Measurements from ENCODE around the gene SYT8.
"Not testable (repeated sequence)": the region's sequence is repeated elsewhere in the genome, so short reads cannot be mapped to it uniquely, and the experiment has no call there.

Gene SYT8

GRCh38 chr11:1875851-1876301, 41.1 kb downstream of the SYT8 start:
- DNase-seq, result not testable (repeated sequence)

DNA sequence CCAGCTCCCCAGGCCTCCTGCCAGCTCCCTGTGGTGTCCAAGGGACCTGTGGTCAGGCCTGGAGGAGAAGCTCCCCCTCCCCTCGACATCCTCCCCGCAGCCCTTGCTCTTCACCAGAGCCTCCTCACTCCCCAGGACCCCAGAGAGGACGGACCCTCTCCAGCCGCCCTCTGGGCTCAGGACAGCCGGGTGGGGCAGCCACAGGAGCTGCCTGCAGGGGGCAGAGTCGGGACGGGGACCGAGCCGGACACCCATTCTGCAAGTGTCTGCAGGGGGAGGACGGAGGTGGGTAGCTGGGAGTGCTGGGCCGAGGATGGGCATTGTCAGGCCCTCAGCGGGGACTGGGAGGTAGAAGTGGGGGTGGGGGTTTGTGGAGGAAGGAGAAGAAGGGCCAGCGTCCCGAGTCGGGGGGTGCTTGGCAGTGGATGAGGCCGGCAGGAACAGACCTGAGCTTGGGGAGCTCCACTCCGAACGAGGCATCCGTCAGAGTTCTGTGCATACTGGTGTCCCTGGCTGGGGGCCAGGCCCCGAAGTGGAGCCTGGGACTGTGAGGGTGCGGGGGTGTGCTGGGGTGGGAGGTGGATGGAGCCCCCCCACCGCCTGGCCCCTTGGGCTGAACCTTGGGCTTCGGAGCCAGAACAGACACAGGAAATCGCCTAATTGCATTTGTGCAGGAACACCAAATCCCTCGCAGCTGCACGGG, 41.7 kb downstream of the SYT8 start:
- DNase-seq, result peak; percentile 82

GRCh38 chr11:1877211-1878136, 42.7 kb downstream of the SYT8 start:
- DNase-seq, result peak; percentile 37

DNA sequence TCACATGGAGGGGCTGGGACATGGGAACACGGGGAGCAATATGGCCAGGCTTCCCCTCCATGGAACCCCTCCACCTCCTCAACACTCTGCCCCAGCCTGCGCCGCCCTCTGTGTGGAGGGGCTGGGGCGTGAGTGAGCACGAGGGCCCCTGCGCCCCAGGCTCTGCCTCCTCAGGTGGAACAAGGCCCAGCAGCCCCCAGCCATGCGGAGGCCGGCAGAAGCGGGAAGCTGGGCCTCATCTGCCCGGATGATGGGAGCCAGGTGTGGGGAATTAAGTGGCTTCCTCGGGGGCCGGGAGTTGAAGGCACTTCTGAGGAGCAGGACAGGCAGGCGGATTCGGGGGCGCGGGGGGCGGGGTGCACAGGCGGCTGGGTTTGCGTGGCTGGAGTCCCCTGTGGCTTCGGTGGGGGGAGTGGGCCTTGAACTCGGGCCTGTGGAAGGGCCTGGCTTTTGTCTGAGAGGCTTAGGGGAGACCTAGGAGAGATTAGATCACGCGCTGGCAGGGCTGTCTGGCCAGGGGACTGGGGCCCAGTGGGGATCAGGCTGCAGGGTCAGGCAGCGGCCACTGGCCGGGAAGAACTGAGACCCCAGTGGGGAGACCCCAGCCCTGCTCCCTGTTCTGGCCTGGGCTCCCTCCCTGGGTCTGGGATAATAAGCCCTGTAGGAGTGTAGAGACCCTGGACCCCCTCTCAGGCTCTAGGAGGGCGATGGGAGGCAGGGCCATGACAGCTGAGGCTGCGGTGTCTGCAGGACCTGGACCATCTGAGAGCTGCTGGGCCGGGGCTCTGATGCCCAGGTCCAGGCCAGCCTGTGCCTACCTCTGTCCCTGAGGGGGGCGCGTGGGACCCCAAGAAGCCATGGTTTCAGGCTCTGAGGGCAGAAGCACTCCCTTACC, 43.6 kb downstream of the SYT8 start:
- DNase-seq, result no peak

DNA sequence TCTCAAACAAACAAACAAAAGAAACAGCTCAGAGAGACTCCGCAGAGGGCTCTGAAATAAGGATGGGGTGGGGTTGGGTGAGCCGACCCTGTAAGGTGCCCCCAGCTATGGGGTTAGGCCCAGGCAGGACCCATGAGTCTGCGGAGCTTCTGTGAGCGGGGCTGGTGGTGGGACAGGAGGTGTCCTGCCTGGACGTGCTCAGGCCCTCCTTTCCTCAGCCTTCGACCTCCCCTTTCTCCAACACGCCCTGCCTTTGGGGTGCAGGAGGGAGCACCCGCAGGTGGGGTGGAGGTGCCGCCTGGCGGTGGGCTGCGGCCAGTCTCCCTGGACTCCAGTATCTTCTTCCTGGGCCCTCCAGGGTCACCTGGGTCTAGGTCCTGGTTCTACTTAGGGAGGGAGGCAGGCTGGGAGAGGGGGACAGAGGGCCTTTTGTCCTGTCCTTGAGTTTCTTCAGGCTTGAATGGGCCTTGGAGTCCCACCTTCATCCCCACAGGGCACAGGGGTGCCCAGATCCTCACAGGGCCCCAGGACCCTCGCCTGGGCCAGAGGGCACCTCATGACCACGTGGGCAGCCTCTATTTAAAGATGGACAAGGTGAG, 44.7 kb downstream of the SYT8 start:
- no peak for DNase-seq

DNA sequence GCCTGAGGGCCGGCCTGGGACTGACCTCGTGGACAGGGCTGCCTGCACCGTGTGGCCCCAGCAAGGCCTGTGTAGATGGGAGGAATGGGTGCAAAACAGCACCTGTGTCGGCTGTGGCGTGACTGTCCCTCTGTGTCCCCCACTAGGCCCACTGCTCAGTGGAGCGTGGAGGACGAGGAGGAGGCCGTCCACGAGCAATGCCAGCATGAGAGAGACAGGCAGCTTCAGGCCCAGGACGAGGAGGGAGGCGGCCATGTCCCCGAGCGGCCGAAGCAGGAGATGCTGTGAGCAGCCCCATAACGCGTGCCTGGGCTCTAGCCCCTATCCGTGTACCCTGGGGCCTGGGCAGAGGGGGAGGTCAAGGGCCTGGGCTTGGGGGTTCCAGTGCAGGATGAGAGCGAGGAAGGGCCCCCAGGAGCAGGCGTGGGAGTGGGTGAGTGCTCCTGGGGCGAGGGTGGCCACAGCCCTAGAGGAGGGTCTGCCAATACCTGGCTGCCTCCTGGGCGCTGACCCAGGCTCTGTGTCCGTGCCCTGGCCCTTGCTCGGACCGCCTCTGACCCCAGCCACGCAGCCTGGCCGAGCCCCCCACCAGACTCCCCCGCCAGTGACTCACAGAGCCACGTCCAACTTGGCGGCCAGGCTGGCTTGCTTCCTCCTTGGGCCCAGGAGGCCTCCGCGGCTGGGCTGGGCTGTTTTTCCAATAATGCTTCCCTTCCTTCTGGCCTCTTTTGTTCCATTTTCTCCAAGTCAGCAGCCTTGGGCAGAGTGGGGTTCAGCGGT, 45.3 kb downstream of the SYT8 start:
- no peak for DNase-seq

DNA sequence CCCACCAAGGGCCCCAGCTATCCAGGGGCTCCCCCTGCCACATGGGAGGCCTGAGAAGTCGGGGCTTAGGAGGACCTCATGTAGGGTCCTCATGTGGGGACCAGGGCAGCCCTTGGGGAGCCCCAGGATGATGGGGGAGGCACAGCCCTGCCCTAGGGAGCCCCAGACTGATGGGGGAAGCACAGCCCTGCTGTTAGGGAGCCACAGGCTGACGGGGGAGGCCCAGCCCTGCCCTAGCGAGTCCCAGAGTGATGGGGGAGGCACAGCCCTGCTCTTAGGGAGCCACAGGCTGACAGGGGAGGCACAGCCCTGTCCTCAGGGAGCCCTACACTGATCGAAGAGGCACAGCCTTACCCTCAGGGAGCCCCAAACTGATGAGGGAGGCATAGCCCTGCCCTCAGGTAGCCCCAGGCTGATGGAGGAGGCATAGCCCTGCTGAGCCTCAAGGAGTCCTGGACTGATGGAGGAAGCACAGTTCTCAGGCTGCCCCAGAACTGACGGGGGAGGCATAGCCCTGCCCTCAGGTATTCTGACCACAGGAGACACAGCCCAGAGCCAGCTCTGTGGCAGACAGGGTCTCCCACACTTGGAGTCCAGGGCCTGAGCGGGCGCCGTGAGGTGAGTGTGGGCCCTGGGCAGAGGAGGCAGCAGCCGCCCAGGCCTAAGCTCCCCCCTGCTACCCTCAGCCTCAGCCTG, 46.1 kb downstream of the SYT8 start:
- no peak for DNase-seq

- no peak for DNase-seq
Measured at GRCh38 chr11:1881442-1882264, 46.9 kb downstream of the SYT8 start.

- DNase-seq, result peak; percentile 41
Measured at GRCh38 chr11:1882265-1883238, 47.8 kb downstream of the SYT8 start.

GRCh38 chr11:1883346-1884302, 48.8 kb downstream of the SYT8 start:
- DNase-seq, result no peak

- DNase-seq, result no peak
Measured at GRCh38 chr11:1884303-1884700, 49.5 kb downstream of the SYT8 start.

DNA sequence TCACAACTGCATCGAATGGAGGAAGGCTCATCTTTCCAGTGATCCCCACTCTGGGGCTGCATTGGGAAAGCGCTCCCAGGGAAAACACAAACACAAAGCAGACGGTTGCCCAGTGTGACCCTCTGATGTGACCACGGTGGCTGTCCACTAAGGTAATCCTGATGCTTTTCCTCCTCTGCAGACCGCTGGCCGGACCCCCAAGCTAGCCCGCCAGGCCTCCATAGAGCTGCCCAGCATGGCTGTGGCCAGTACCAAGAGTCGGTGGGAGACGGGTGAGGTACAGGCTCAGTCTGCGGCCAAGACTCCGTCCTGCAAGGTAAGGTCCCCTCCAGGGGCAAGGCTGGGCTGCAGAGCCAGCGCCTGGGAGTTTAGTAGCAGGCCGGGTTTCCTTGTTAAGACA, 51.8 kb downstream of the SYT8 start:
- DNase-seq, result not testable (repeated sequence)
